ENCODE data around the gene STARD10. TPM values are rescaled to one million over a fixed set of nuclear protein-coding genes. Genes with fewer than 3 reads are reported as not detected.

STARD10 gene
- 142 and 145 TPM in 2 replicates for total RNA-seq

GRCh38 chr11:72793425-72794367 lies at the start of gene STARD10:
Gene STARD10, minus strand, starts transcription at chr11:72794047. Its CDS starts 12,866 bp downstream, at chr11:72781181.

GRCh38 chr11:72814286-72815109 lies 20.7 kb upstream of the STARD10 start, which contains the start of gene ATG16L2:
Gene ATG16L2, plus strand, starts transcription at chr11:72814411. Its CDS starts 35 bp downstream, at chr11:72814446.

GRCh38 chr11:72752088-72752914 lies 41.5 kb downstream of the STARD10 start, which contains the start of gene ARAP1:
Gene ARAP1, minus strand, starts transcription at chr11:72752408. Its CDS starts 25,280 bp downstream, at chr11:72727128.

Other genes with a start within 250 kb of the STARD10 start
- 2.1 and 2.6 TPM in 2 replicates for gene PDE2A, start 119.6 kb downstream of the STARD10 start, total RNA-seq
- gene ARAP1, start 41.6 kb downstream of the STARD10 start, total RNA-seq: 55.0 and 147 TPM in 2 replicates
- gene ATG16L2, start 20.4 kb upstream of the STARD10 start, total RNA-seq: 5.5 TPM in 2 replicates

Measured in nasal cavity respiratory epithelium epithelial cell of viscerocranial mucosa (primary cell).